ENCODE results near the gene TBC1D22A. TPM values are rescaled to one million over a fixed set of nuclear protein-coding genes. Genes with fewer than 3 reads are reported as not detected.

TBC1D22A gene
- polyA plus RNA-seq, 1 donor (not counting 4 experiments of a cell fraction or from before 2014, with no cell fraction given): 20.9 TPM

GRCh38 chr22:46792061-46792796 is 29.8 kb downstream of the TBC1D22A start:
- Histone ChIP-seq H3K4me3 (ENCODE audit: control insufficient read depth in 2 of 3, extremely low read depth in 1 of 3, insufficient read depth in 2 of 3, low read depth in 1 of 3, low read length in 3 of 3) (no peak overlapping the region), H3K9ac (ENCODE audit: control insufficient read depth, extremely low read depth, insufficient read depth, low read length) (no peak overlapping the region), H3K9me3 (ENCODE audit: control insufficient read depth, low read depth, low read length) (no peaks in the 10 kb centered on the region), H3K36me3 (ENCODE audit: control insufficient read depth in 2 of 2, extremely low read depth in 1 of 2, insufficient read depth in 2 of 2, low read length in 2 of 2) (peaks cover 18 to 27% of the 10 kb centered on the region in 2 experiments), H2AFZ (ENCODE audit: control insufficient read depth, low read length) (no peak overlapping the region), H3K4me1 (ENCODE audit: control insufficient read depth, extremely low read depth, insufficient read depth, low read length) (peaks cover 19% of the 10 kb centered on the region), H3K27me3 (ENCODE audit: control insufficient read depth, extremely low read depth, insufficient read depth, low read length) (no peaks in the 10 kb centered on the region), H3K79me2 (ENCODE audit: control insufficient read depth, insufficient read depth, low read length) (peaks cover 40% of the 10 kb centered on the region), H3K4me2 (ENCODE audit: control insufficient read depth, extremely low read depth, insufficient read depth, low read depth, low read length) (no peak overlapping the region), H3K27ac (ENCODE audit: control insufficient read depth, insufficient read depth, low read length) (peak overlapping the region; percentile 56), H3K9me1 (ENCODE audit: control insufficient read depth, extremely low read depth, insufficient read depth, low read length) (no peaks in the 10 kb centered on the region), H4K20me1 (ENCODE audit: control insufficient read depth, extremely low read depth, insufficient read depth, low read length) (no peaks in the 10 kb centered on the region)
- no peak for DNase-seq (ENCODE audit: low read depth, low spot score)
- FAIRE-seq: no peak
- dilution Hi-C loops (cut with MboI; ENCODE audit: extremely low pct_ligation_motif_present, low sequenced_read_pairs): no loop called here
- TF ChIP-seq CTCF (optimal IDR thresholded peaks at IDR 0.05 in 1 of 3, IDR thresholded peaks at IDR 0.05 in 1 of 3, conservative IDR thresholded peaks at IDR 0.05 in 1 of 3; ENCODE audit: extremely low read depth in 1 of 3, insufficient read depth in 2 of 3, low read length in 3 of 3) (no peak), EZH2 (IDR thresholded peaks at IDR 0.05; ENCODE audit: low read length) (no peak)

- Histone ChIP-seq H3K4me3 (ENCODE audit: control insufficient read depth in 2 of 3, extremely low read depth in 1 of 3, insufficient read depth in 2 of 3, low read depth in 1 of 3, low read length in 3 of 3) (no peak overlapping the region), H3K4me1 (ENCODE audit: control insufficient read depth, extremely low read depth, insufficient read depth, low read length) (peaks cover 20% of the 10 kb centered on the region), H3K4me2 (ENCODE audit: control insufficient read depth, extremely low read depth, insufficient read depth, low read depth, low read length) (no peak overlapping the region), H4K20me1 (ENCODE audit: control insufficient read depth, extremely low read depth, insufficient read depth, low read length) (no peaks in the 10 kb centered on the region), H3K27ac (ENCODE audit: control insufficient read depth, insufficient read depth, low read length) (no peak overlapping the region), H3K9ac (ENCODE audit: control insufficient read depth, extremely low read depth, insufficient read depth, low read length) (no peak overlapping the region), H3K36me3 (ENCODE audit: control insufficient read depth in 2 of 2, extremely low read depth in 1 of 2, insufficient read depth in 2 of 2, low read length in 2 of 2) (peaks cover 19 to 27% of the 10 kb centered on the region in 2 experiments), H3K27me3 (ENCODE audit: control insufficient read depth, extremely low read depth, insufficient read depth, low read length) (no peaks in the 10 kb centered on the region), H3K9me3 (ENCODE audit: control insufficient read depth, low read depth, low read length) (no peaks in the 10 kb centered on the region), H3K9me1 (ENCODE audit: control insufficient read depth, extremely low read depth, insufficient read depth, low read length) (no peaks in the 10 kb centered on the region), H3K79me2 (ENCODE audit: control insufficient read depth, insufficient read depth, low read length) (peaks cover 36% of the 10 kb centered on the region), H2AFZ (ENCODE audit: control insufficient read depth, low read length) (no peak overlapping the region)
- dilution Hi-C loops (cut with MboI; ENCODE audit: extremely low pct_ligation_motif_present, low sequenced_read_pairs): no loop called here
- FAIRE-seq (no peak), DNase-seq (ENCODE audit: low read depth, low spot score) (no peak)
- TF ChIP-seq CTCF (optimal IDR thresholded peaks at IDR 0.05 in 1 of 3, IDR thresholded peaks at IDR 0.05 in 1 of 3, conservative IDR thresholded peaks at IDR 0.05 in 1 of 3; ENCODE audit: extremely low read depth in 1 of 3, insufficient read depth in 2 of 3, low read length in 3 of 3) (no peak), EZH2 (IDR thresholded peaks at IDR 0.05; ENCODE audit: low read length) (no peak)
Measured at GRCh38 chr22:46792841-46793261, 30.4 kb downstream of the TBC1D22A start.

Measured in keratinocyte (primary cell).